ENCODE data around the gene VPS26C.

GRCh38 chr21:37176716-37177115, 90.4 kb downstream of the VPS26C start:
- no peak for TF ChIP-seq POLR2A (IDR thresholded peaks at IDR 0.05)
- TF ChIP-seq CTCF (IDR thresholded peaks at IDR 0.05): no peak

Measured in right lobe of liver (tissue), 4 donors.